GM12878 (cell line): ENCODE results near the gene ITIH5.

Experiments used
- CTCF ChIP-seq, 3 experiments: IDR thresholded peaks in 2 of 3; conservative IDR thresholded peaks in 1 of 3; 2 replicates each; pipeline ENCODE4 v1.5.1; 2011; ENCODE audit warnings: low read depth in 3 of 3, low read length in 3 of 3, mild to moderate bottlenecking in 3 of 3, control low read depth in 2 of 3, moderate library complexity in 2 of 3, inconsistent platforms in 1 of 3, mixed read lengths in 1 of 3; ENCODE audit not compliant: control insufficient read depth in 2 of 3, insufficient read depth in 1 of 3; ENCODE audit errors: extremely low read depth in 1 of 3
- ELK1 ChIP-seq: IDR thresholded peaks from 2 replicates; pipeline ENCODE4 v1.6.1; 2012; ENCODE audit warnings: low read depth, low read length, improper control_type of control experiment
- ESRRA ChIP-seq: IDR thresholded peaks from 2 replicates; pipeline ENCODE4 v1.6.1; 2012; ENCODE audit warnings: mild to moderate bottlenecking, low read length, improper control_type of control experiment
- NR2C2 ChIP-seq: IDR thresholded peaks from 2 replicates; pipeline ENCODE4 v1.6.1; 2011; ENCODE audit warnings: borderline replicate concordance, low read depth; ENCODE audit not compliant: control insufficient read depth, insufficient read length
- PAX8 ChIP-seq: fragments of 450-650 bp; IDR thresholded peaks from 2 replicates; pipeline ENCODE4 v1.6.1; 2017; ENCODE audit warnings: mild to moderate bottlenecking, moderate library complexity
- POLR2A ChIP-seq: IDR thresholded peaks from 2 replicates; pipeline ENCODE4 v1.6.1; 2011; ENCODE audit warnings: low read depth, mild to moderate bottlenecking, low read length
- RCOR1 ChIP-seq: conservative IDR thresholded peaks from 2 replicates; pipeline ENCODE4 v1.6.1; 2012; ENCODE audit warnings: low read depth, low read length, improper control_type of control experiment
- RFX5 ChIP-seq: IDR thresholded peaks from 2 replicates; pipeline ENCODE4 v1.6.1; 2011; ENCODE audit warnings: low read depth, low read length, improper control_type of control experiment
- RUNX3 ChIP-seq: IDR thresholded peaks from 2 replicates; pipeline ENCODE4 v1.6.1; 2012; ENCODE audit warnings: low read length, inconsistent platforms
- SIN3A ChIP-seq: IDR thresholded peaks from 2 replicates; pipeline ENCODE4 v1.6.1; 2012; ENCODE audit warnings: low read depth, low read length, improper control_type of control experiment
- USF1 ChIP-seq: IDR thresholded peaks from 2 replicates; pipeline ENCODE4 v1.6.1; 2011; ENCODE audit warnings: borderline replicate concordance, low read depth, mild to moderate bottlenecking, moderate library complexity, mixed read lengths, low read length; ENCODE audit not compliant: insufficient read depth; ENCODE audit errors: extremely low read length
- YY1 ChIP-seq: IDR thresholded peaks from 2 replicates; pipeline ENCODE4 v1.6.1; 2011; ENCODE audit warnings: low read depth, mild to moderate bottlenecking, low read length

- no peak for TF ChIP-seq NR2C2
- no peak for TF ChIP-seq YY1
- no peak for TF ChIP-seq RFX5
- TF ChIP-seq SIN3A = no peak
- TF ChIP-seq PAX8 = no peak
- no peak for TF ChIP-seq ELK1
- no peak for TF ChIP-seq ESRRA
- TF ChIP-seq CTCF (IDR thresholded peaks at IDR 0.05 in 2 of 3, conservative IDR thresholded peaks at IDR 0.05 in 1 of 3; ENCODE audit: control insufficient read depth in 2 of 3, extremely low read depth in 1 of 3, insufficient read depth in 1 of 3, low read depth in 3 of 3, low read length in 3 of 3) = no peak
- no peak for TF ChIP-seq POLR2A
- no peak for TF ChIP-seq RCOR1
- no peak for TF ChIP-seq USF1
- no peak for TF ChIP-seq RUNX3
Measured at GRCh38 chr10:7634142-7634894, 32.4 kb downstream of the ITIH5 start.
